Spinal cord (tissue), 10 donors: ENCODE data around the gene SAC3D1. TPM values are rescaled to one million over a fixed set of nuclear protein-coding genes. Genes with fewer than 3 reads are reported as not detected.

Source experiments
- DNase-seq, 6 donors: peaks; one replicate each; pipeline versions ENCODE4 v3.0.0 to v3.0.0-alpha.2; 2013 to 2015; ENCODE audit warnings: low spot score in 6 of 6, low read depth in 4 of 6
- H3K27ac ChIP-seq: one replicate; pipeline ENCODE4 v1.5.1; 2013; ENCODE audit warnings: low read depth, low read length, control low read depth
- H3K27me3 ChIP-seq: one replicate; pipeline ENCODE4 v1.6.1; 2013; ENCODE audit warnings: low read length; ENCODE audit not compliant: control insufficient read depth, insufficient read depth
- H3K36me3 ChIP-seq: one replicate; pipeline ENCODE4 v1.6.1; 2013; ENCODE audit warnings: low read length; ENCODE audit not compliant: control insufficient read depth, insufficient read depth
- H3K4me1 ChIP-seq: one replicate; pipeline ENCODE4 v1.6.1; 2013; ENCODE audit warnings: low read length; ENCODE audit not compliant: control insufficient read depth, insufficient read depth
- H3K4me3 ChIP-seq: one replicate; pipeline ENCODE4 v1.5.1; 2013; ENCODE audit warnings: low read depth, low read length, control low read depth
- H3K9me3 ChIP-seq: one replicate; pipeline ENCODE4 v1.6.1; 2013; ENCODE audit warnings: low read length; ENCODE audit not compliant: control insufficient read depth, insufficient read depth
- WGBS: methylation state at CpG from one replicate; pipeline ENCODE4 v1.1.5; 2013; ENCODE audit warnings: missing lambda C conversion rate; ENCODE audit not compliant: insufficient coverage; 5-methylcytosine and 5-hydroxymethylcytosine counted together
- polyA plus RNA-seq, 2 donors: library from polyadenylated mRNA; unstranded; fragments of 120-200 nt; gene quantifications; one replicate each; pipeline ENCODE4 v1.2.1, GENCODE V29; 2013; ENCODE audit not compliant: insufficient read length in 2 of 2
- total RNA-seq, 2 donors: library from RNA; depleted of rRNA in 1 of 2; stranded (reverse); fragments of 120-200 nt in 1 of 2; fragments of >200 nt in 1 of 2; gene quantifications; one replicate each; pipeline versions ENCODE4 v1.2.3 to v1.2.4, GENCODE V29; 2013 to 2014
- donor health status: healthy.

SAC3D1 gene
- total and polyA plus RNA-seq, 4 donors: 4.0 to 18.0 (median 11.5) TPM

GRCh38 chr11:65083134-65083833 is 42.3 kb downstream of the SAC3D1 start:
- Histone ChIP-seq H3K4me1 (peaks cover 24% of the 10 kb centered on the region), H3K4me3 (peak overlapping the region; percentile 85), H3K27ac (peak overlapping the region; percentile 98), H3K36me3 (peaks cover 38% of the 10 kb centered on the region), H3K27me3 (no peaks in the 10 kb centered on the region), H3K9me3 (no peaks in the 10 kb centered on the region)
- 0% methylated on average over 9 of the region's 13 CpGs for WGBS
- no peak for DNase-seq

GRCh38 chr11:65083834-65084597 is 43.0 kb downstream of the SAC3D1 start, which contains the start of the genes CDCA5 and ZFPL1:
Gene CDCA5 (minus strand): TSS chr11:65084040. CDS start chr11:65083978, 62 bp downstream.
Gene ZFPL1 (plus strand): TSS chr11:65084222. CDS start chr11:65084699, 477 bp downstream.
- Histone ChIP-seq H3K9me3 (no peaks in the 10 kb centered on the region), H3K4me1 (peaks cover 24% of the 10 kb centered on the region), H3K27ac (peak within 1 kb of the TSS; percentile 98), H3K36me3 (peaks cover 39% of the 10 kb centered on the region), H3K27me3 (no peaks in the 10 kb centered on the region), H3K4me3 (peak within 1 kb of the TSS; percentile 85)
- under 1% methylated on average over 77 of the region's 79 CpGs for WGBS
- peak; percentile 85 to 99 (median 93) for DNase-seq

- Histone ChIP-seq H3K27me3 (no peaks in the 10 kb centered on the region), H3K27ac (peak overlapping the region; percentile 98), H3K36me3 (peaks cover 41% of the 10 kb centered on the region), H3K4me1 (peaks cover 24% of the 10 kb centered on the region), H3K4me3 (peak overlapping the region; percentile 85), H3K9me3 (no peaks in the 10 kb centered on the region)
- WGBS: 46% methylated on average over 18 of the region's 23 CpGs
- no peak for DNase-seq
Measured at GRCh38 chr11:65084598-65085375, 43.8 kb downstream of the SAC3D1 start.

GRCh38 chr11:65085446-65085845 is 44.4 kb downstream of the SAC3D1 start:
- peaks cover 24% of the 10 kb centered on the region for H3K4me1 ChIP-seq
- no peak overlapping the region for H3K27ac ChIP-seq
- no peak for DNase-seq
- H3K4me3 ChIP-seq: no peak overlapping the region
- 96% methylated on average over 4 of the region's 4 CpGs for WGBS
- no peaks in the 10 kb centered on the region for H3K9me3 ChIP-seq
- peaks cover 45% of the 10 kb centered on the region for H3K36me3 ChIP-seq
- no peaks in the 10 kb centered on the region for H3K27me3 ChIP-seq

- no peaks in the 10 kb centered on the region for H3K9me3 ChIP-seq
- WGBS: 100% methylated on average over 4 of the region's 9 CpGs
- DNase-seq: no peak
- H3K36me3 ChIP-seq: peaks cover 47% of the 10 kb centered on the region
- no peak overlapping the region for H3K27ac ChIP-seq
- no peak overlapping the region for H3K4me3 ChIP-seq
- peaks cover 24% of the 10 kb centered on the region for H3K4me1 ChIP-seq
- no peaks in the 10 kb centered on the region for H3K27me3 ChIP-seq
Measured at GRCh38 chr11:65086809-65087208, 45.8 kb downstream of the SAC3D1 start.

- H3K36me3 ChIP-seq: peaks cover 47% of the 10 kb centered on the region
- no peaks in the 10 kb centered on the region for H3K27me3 ChIP-seq
- H3K4me1 ChIP-seq: peaks cover 24% of the 10 kb centered on the region
- H3K27ac ChIP-seq: no peak overlapping the region
- no peaks in the 10 kb centered on the region for H3K9me3 ChIP-seq
- no peak overlapping the region for H3K4me3 ChIP-seq
- 95% methylated on average over 11 of the region's 11 CpGs for whole genome bisulfite sequencing
- DNase-seq: no peak
Measured at GRCh38 chr11:65087216-65087615, 46.2 kb downstream of the SAC3D1 start.

GRCh38 chr11:65087827-65088226 is 46.8 kb downstream of the SAC3D1 start:
- peaks cover 47% of the 10 kb centered on the region for H3K36me3 ChIP-seq
- 96% methylated on average over 8 of the region's 15 CpGs for WGBS
- no peaks in the 10 kb centered on the region for H3K27me3 ChIP-seq
- no peak for DNase-seq
- H3K4me3 ChIP-seq: no peak overlapping the region
- H3K27ac ChIP-seq: no peak overlapping the region
- no peaks in the 10 kb centered on the region for H3K9me3 ChIP-seq
- H3K4me1 ChIP-seq: peaks cover 20% of the 10 kb centered on the region

GRCh38 chr11:65089621-65090020 is 48.6 kb downstream of the SAC3D1 start:
- H3K27ac ChIP-seq: no peak overlapping the region

GRCh38 chr11:65090628-65091027 is 49.6 kb downstream of the SAC3D1 start:
- no peak for DNase-seq
- no peaks in the 10 kb centered on the region for H3K9me3 ChIP-seq
- H3K27ac ChIP-seq: no peak overlapping the region
- H3K4me3 ChIP-seq: no peak overlapping the region
- H3K27me3 ChIP-seq: no peaks in the 10 kb centered on the region
- peaks cover 43% of the 10 kb centered on the region for H3K36me3 ChIP-seq
- peaks cover 4% of the 10 kb centered on the region for H3K4me1 ChIP-seq
- WGBS: 100% methylated on average over 3 of the region's 4 CpGs

More at GRCh38 chr11:65089621-65090020, 48.6 kb downstream of the SAC3D1 start:
- peaks cover 47% of the 10 kb centered on the region for H3K36me3 ChIP-seq
- DNase-seq: no peak
- WGBS: 86% methylated on average over 4 of the region's 4 CpGs
- no peak overlapping the region for H3K4me3 ChIP-seq
- no peaks in the 10 kb centered on the region for H3K9me3 ChIP-seq
- H3K27me3 ChIP-seq: no peaks in the 10 kb centered on the region
- H3K4me1 ChIP-seq: peaks cover 8% of the 10 kb centered on the region
